NK-92 treated with Interleukin-12 subunit alpha and Interleukin-12 subunit beta, amount 100 ng/mL, for 24 hours (cell line): ENCODE measurements around the gene MYBBP1A.
A peak's percentile ranks its signal among the peaks of the same experiment; 100 is the strongest.
"Not testable (repeated sequence)": the region's sequence is repeated elsewhere in the genome, so short reads cannot be mapped to it uniquely, and the experiment has no call there.

ENCODE experiments used
- DNase-seq: peaks from one replicate; lab custom pipeline; 2025; lab: John Stamatoyannopoulos, UW

The MYBBP1A gene

GRCh38 chr17:4554997-4555799 is at the start of gene MYBBP1A:
TSS of gene MYBBP1A (minus strand) at chr17:4555384. CDS start at chr17:4555324, 60 bp downstream.
- peak; percentile 75 for DNase-seq

GRCh38 chr17:4604736-4605135 is 49.6 kb upstream of the MYBBP1A start:
- not testable (repeated sequence) for DNase-seq

- no peak for DNase-seq
Observed at GRCh38 chr17:4604111-4604644, 49.0 kb upstream of the MYBBP1A start.

GRCh38 chr17:4602041-4602440 is 46.9 kb upstream of the MYBBP1A start:
- no peak for DNase-seq

- DNase-seq: no peak
Observed at GRCh38 chr17:4601326-4601725, 46.1 kb upstream of the MYBBP1A start.

- DNase-seq: no peak
Observed at GRCh38 chr17:4600563-4600962, 45.4 kb upstream of the MYBBP1A start.

GRCh38 chr17:4599505-4600281 is 44.5 kb upstream of the MYBBP1A start:
- DNase-seq: no peak

- DNase-seq: no peak
Observed at GRCh38 chr17:4598776-4599504, 43.8 kb upstream of the MYBBP1A start.

- DNase-seq: no peak
Observed at GRCh38 chr17:4597975-4598374, 42.8 kb upstream of the MYBBP1A start.

GRCh38 chr17:4596636-4597380 is 41.6 kb upstream of the MYBBP1A start:
- no peak for DNase-seq

GRCh38 chr17:4595685-4596342 is 40.6 kb upstream of the MYBBP1A start:
- not testable (repeated sequence) for DNase-seq

GRCh38 chr17:4594931-4595684 is 39.9 kb upstream of the MYBBP1A start:
- no peak for DNase-seq

GRCh38 chr17:4594406-4594805 is 39.2 kb upstream of the MYBBP1A start:
- DNase-seq: no peak

GRCh38 chr17:4593021-4593421 is 37.8 kb upstream of the MYBBP1A start:
- no peak for DNase-seq

GRCh38 chr17:4592240-4593005 is 37.2 kb upstream of the MYBBP1A start:
- no peak for DNase-seq

GRCh38 chr17:4591529-4591928 is 36.3 kb upstream of the MYBBP1A start:
- no peak for DNase-seq

- no peak for DNase-seq
Observed at GRCh38 chr17:4590981-4591453, 35.8 kb upstream of the MYBBP1A start.

- not testable (repeated sequence) for DNase-seq
Observed at GRCh38 chr17:4590042-4590441, 34.9 kb upstream of the MYBBP1A start.

GRCh38 chr17:4588898-4589625 is 33.9 kb upstream of the MYBBP1A start:
- DNase-seq: no peak
